GM19238 (cell line): Measurements from ENCODE around the gene YDJC.
"Not testable (repeated sequence)": the region's sequence is repeated elsewhere in the genome, so short reads cannot be mapped to it uniquely, and the experiment has no call there.

Experiments
- DNase-seq: peaks from one replicate; pipeline ENCODE4 v3.0.0; 2011; ENCODE audit warnings: low spot score; ENCODE audit not compliant: insufficient read length

YDJC gene

DNA sequence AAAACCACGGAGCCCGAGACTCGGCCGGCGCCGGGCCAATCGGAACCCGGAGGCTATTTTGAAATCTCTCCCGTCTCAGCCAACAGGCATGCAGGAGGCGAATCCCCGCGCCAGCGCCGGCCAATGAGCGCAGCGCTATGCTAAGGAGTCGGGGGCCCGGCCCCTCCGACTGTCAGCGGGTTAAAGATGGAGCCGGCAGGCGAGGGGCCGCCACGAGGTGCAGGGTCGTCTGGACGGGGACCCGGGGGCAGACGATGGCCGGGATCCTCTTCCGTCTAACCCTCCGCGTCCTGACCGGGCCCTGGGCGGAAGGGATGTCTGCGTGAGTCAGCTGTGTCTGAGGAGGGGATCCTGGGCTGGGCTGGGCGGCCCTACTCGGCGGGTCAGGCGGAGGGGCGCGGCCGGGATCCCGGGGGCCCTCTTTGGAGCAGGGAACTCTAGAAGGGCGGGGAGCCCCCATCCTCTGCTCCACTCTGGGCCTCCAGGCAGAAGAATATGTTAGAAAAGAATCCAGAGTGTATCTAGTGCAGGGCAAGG lies 22.3 kb upstream of the YDJC start:
- peak; percentile 92 for DNase-seq

DNA sequence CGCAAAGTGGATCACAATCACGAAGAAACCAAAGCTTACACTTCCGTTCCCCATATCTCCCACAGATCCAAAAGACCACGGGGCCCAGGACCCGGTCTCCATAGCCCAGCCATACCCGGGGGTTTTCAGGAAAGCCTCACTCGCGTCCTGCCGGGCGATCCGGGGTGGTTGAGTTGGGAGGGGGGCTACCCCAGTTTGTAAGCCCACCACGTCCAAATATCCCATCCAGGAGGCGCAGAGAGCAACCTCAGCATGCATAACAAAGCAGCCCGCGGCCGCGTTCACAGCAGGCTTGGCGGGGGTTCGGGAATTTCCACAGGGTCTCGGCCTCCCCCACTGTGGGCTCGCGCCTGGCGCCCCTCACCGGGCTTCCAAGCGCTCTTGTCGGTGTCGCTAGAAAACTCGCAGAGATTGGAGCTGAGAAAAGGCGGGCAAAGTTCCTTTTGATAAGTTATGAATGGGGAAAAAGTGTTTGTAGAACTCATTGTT lies 21.7 kb upstream of the YDJC start:
- no peak for DNase-seq

DNA sequence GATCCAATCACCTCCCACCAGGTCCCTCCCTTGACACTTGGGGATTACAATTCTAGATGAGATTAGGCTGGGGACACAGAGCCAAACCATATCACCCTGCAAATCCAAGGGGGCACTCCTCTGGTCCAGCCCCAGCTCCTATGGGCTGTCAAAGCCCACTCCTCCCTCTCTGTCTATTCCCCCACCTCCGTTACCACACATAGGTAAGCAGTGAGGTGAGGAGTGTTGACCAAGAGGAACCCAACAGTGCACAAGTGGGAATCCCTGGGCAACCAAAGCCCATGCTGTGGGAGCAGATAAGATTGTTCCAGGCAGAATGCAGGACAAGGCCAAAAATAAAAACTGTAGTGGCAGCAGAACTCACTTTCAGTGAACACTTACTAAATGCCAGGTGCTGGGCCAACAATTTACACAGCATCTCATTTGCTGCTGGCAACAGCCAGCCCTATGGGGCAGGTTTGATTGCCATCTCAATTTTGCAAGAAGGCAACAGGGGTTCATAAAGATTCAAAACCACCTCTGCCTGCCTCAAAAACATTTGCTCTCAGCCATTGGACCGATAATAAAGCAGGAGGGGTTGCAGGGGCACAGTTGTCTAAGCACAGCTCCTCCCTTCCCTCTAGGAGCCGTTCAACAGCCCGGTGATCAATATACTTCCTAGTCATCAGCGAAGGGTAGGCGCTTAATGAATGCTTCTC lies 21.1 kb upstream of the YDJC start:
- DNase-seq = no peak

DNA sequence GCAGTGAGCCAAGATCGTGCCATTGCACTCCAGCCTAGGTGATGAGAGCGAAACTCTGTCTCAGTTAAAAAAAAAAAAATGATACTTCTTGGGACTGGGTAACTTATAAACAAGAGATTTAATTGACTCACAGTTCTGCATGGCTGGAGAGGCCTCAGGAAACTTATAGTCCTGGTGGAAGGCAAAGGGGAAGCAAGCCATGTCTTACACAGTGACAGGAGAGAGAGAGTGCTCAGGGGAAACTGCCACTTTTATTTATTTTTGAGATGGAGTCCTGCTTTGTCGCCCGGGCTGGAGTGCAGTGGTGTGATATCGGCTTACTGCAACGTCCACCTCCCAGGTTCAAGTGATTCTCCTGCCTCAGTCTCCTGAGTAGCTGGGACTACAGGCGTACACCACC lies 20.5 kb upstream of the YDJC start:
- DNase-seq = no peak

DNA sequence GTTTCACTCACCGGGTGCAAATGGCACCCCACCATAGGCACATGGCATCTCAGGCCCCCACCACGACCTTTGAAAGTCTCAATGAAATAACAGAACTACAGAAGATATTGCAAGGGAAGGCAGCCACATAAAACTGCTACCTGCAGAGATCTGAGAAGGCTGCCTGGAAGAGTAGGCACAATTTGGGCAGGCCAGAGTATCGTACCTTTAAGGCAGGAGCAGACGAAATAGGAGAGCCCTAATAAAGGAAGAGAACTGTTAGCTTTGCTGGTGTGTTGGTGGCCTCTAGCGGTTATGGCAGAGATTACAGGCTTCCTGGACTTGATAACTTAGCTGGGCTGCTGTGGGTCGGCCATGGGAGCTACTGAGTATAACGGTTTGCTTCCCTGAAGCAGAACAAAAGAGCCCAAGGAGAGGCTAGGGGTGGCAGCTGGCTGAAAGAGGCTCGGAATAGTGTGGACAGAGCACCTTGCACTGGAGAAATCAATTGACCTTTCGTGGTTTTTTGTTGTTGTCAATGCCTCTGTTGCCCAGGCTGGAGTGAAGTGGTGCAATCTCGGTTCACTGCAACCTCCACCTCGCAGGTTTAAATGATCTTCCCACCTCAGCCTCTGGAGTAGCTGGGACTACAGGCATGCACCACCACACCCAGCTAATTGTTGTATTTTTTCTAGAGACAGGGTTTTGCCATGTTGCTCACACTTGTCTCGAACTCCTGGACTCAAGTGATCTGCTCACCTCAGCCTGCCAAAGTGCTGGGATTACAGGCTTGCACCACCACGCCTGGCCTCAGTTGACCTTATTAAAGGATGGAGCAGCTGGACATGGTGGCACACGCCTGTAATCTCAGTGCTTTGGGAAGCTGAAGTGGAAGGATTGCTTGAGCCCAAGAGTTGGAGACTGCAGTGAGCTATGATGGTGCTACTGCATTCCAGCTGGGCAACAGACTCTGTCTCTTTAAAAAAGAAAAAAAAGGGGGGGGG lies 17.1 kb upstream of the YDJC start:
- peak; percentile 52 for DNase-seq

DNA sequence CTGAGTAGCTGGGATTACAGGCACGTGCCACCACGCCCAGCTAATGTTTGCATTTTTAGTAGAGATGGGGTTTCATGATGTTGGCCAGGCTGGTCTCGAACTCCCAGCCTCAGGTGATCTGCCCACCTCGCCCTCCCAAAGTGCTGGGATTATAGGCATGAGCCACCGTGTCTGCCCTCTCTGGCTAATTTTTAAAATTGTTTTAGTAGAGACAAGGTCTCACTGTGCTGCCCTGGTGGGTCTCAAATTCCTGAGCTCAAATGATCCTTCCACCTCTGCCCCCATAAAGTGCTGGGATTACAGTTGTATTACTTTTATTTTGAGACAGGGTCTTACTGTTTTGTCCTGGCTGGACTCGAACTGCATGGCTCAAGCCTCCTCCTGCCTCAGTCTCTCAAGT lies 15.7 kb upstream of the YDJC start:
- not testable (repeated sequence) for DNase-seq

DNA sequence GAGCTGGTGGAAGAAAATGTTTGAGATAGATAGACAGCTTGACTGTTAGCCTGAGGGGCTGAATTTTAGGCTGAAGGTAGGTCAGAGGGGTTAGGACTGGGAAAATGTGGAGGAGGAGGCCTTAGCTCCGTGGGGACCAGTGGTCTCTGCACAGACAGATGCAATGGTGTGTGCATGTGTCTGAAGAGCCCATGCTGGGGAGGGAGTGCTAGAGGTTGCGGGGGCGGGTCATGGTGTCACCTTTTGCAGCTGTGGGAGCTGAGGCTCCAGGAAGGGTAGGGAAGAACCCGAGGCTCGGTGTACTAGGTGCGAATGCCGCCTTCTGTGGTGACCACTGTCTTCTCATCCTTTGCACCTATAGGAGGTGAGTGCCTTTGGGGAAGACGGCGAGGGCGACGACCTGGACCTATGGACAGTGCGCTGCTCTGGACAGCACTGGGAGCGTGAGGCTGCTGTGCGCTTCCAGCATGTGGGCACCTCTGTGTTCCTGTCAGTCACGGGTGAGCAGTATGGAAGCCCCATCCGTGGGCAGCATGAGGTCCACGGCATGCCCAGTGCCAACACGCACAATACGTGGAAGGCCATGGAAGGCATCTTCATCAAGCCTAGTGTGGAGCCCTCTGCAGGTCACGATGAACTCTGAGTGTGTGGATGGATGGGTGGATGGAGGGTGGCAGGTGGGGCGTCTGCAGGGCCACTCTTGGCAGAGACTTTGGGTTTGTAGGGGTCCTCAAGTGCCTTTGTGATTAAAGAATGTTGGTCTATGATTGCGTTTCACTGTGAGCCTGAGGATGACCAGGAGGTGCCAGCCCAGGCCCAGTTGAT lies 13.9 kb upstream of the YDJC start:
- no peak for DNase-seq

DNA sequence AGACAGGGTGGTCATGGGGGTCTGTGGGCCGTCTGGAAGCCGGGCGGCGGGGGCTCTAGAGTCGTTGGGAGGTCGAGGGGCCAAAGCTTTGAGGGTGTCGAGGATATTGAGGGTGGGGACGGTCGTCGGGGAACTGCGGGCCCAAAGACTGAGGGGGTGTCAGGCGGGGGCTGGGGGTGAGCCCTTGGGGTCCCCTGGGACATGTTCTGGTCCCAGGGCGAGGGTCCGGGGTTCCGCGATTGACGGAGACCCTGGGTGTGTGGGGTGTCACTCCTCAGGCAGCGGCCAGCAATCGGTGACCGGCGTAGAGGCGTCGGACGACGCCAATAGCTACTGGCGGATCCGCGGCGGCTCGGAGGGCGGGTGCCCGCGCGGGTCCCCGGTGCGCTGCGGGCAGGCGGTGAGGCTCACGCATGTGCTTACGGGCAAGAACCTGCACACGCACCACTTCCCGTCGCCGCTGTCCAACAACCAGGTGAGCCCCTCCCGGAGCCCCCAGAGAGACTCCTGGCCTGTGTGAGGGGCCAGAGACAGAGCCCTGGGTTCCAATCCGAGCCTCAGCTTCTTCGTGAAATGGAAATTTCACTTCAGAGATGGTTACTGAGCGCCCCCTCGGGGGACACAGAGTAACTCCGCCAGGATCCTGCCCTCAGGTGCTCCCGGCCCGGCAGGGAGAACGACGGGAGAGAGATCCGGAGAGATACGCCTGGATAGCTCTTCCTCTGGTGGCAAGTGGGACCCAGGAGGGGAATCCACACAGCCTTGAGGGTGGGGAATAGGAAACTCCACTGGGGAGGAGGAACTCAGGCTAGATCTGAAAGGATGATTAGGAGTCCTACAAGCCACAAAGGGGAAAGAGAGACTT lies 13.0 kb upstream of the YDJC start:
- peak; percentile 53 for DNase-seq

DNA sequence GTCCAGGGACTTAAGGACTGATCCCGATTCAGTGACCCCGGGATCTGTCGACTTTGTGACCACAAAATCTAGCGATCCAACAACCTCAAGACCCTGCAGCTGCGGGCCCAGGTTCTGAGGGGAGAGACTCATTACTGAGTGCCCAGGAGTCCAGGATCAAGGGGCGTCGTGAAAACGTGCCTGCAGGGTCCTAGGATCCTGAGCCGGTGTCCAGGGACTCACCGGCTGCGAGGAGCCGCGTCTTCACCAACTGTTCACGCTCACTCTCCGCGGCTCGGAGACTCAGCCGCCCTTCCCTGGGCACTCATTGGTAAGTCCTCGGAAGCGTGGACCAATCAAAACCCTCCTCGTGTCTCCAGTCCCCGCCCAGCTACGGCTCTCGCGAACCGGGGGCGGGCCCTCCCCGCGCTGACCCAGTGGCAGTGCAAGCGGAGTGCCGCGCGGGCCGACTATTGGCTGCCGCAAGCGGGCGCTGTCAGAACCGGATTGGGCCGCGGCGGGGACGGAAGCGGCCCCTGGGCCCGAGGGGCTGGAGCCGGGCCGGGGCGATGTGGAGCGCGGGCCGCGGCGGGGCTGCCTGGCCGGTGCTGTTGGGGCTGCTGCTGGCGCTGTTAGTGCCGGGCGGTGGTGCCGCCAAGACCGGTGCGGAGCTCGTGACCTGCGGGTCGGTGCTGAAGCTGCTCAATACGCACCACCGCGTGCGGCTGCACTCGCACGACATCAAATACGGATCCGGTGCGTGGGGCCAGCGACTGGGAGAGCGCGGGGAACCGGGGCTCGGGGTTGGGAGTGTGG lies 12.2 kb upstream of the YDJC start, which contains the start of gene SDF2L1:
SDF2L1 (plus strand) TSS at position 514 of the 795 bp plus-strand sequence; CDS start at position 549, 35 bp downstream.
- DNase-seq = peak; percentile 99

DNA sequence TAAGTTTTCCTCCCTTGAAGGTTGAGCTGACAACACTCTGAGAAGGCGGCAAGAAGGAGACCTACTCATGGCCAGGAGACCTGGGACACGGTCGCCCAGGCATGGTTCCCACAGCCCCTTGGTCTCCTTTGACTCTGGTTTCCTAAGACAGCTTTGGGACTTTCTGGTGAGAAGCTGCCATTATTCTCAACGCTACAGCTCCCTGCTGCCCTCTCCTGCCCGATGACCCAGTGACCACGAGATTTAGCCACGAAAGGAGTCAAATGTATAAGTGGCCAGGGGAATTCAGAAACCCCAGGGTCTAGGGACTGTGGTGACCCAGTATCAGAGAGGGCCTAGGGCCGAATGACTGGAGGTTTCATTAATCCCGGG lies 11.6 kb upstream of the YDJC start:
- no peak for DNase-seq

DNA sequence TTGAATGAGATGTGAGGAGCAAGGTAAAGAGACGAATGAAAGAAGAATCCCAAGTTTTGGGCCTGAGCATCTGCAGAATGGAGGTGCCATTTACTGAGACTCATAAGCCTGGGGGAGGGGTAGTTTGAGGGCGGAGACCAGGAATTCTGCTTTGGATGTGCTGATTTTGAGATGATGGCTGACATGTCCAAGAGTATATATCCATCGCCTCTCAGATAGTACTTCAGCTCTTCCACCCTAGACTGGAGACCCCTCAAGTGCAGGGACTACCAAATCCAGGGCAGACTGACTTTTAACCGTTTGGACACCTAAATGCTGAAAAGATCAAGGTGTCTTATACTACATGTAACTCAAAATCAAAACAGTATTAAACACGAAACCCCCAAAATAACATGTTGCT lies 11.0 kb upstream of the YDJC start:
- DNase-seq = no peak

DNA sequence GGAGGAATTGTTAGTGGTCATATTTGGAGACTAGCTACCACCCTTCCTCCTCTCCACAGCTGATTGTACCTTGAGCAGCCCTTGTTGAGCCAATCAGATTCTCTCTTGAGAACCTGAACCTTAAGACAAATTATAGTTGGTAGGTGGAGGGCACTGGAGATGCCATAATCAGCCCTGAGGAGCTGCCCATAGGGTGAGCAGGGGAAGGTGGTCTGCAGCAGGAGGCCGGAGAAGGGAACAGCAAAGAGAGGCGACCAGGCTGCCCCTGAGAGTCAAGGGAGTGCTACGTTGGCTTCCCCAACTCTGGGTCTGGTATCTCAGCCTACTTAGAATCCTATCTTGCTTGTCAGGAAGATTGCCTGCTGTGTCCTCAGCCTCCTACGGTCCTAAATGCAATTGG lies 9.5 kb upstream of the YDJC start:
- DNase-seq = no peak

DNA sequence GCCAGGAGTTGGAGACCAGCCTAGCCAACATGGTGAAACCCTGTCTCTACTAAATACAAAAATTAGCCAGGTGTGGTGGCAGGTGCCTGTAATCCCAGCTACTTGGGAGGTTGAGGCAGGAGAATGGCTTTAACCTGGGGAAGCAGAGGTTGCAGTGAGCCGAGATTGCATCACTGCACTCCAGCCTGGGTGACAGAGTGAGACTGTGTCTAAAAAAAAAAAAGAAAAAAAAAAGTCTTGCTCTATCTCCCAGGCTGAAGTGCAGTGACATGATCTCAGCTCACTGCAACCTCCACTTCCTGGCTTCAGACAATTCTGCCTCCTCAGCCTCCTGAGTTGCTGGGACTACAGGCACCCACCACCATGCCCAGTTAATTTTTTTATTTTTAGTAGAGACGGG lies 7.6 kb upstream of the YDJC start:
- DNase-seq = not testable (repeated sequence)

DNA sequence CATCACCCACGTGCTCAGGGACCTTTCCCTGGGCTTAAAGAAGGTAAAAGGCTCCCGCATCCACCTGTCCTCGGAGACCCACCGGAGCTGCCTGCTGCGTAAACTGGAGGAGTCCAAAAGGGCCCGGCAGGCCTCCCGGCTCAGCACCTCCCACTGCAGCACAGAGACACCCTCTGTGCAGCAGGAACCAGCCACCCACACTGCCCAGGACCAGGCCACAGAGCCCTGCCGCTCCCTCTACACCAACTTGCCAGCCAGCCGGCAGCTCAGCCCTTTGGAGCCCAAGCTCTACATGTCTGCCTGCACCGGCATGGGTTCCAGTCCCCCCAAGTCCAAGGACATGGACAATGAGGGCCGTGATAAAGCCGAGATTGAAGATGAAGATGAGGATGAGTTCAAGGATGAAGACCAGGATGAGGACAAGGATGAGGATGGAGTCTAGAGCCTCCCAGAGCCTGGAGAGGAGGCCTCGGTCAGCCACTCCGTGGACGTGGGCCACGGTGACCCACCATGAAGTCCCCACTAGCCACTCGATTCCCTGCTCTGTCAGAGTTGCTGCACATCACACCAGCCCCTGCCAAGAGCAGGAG lies 6.9 kb upstream of the YDJC start:
- no peak for DNase-seq

DNA sequence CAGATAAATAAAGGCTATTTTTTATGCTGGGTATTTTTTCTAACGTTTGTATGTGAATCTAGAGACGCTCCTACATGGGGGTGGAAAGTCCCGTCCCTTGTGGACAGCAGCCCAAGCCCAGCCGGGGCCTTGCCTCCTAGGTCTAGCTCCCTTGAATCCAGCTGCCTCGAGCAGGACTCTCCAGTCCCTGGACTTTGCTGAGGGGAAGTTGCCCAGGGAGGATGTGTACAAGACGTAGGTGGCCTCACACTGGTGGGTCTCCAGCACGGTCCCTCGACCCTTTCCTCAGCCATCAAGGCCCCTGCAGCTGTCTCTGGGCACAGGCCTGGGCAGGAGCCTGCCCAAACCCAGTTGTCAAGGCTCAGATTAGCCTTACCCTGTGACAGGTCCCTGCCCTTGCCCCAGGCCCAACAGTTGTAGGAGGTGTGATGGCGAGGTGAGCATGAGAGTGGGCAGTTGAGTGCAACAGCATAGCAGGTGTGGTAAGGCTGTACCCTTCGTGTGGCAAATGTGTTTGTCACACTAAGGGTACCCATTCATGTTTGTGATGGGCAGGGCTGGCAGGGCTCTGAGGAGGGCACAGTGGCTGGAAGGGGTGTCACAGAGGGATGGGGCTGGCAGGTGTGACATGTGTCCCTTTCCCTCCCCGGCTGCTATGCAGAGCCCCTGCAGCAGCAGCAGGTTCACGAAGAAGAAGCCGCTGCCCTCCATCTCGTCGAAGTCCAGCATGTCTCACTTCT lies 6.1 kb upstream of the YDJC start:
- no peak for DNase-seq

DNA sequence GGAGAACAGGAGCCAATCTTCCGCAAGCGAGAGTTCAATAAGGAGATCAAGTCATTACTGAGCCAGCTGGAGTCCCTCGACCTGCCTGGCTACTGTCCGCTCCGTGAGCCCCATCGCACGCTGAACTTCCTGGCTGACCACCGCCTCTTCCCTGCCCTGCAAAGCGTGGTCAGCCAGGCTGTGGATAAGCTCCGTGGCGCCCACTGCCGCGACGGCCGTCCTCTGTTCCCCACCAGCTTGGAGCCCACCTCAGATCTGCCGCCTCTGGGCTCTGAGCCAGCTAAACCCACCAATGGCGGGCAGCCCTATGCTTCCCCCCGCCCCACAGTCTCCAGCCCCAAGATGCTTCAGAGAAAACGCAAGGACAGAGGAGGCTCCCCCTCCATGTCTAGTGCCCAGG lies 5.0 kb upstream of the YDJC start:
- no peak for DNase-seq

DNA sequence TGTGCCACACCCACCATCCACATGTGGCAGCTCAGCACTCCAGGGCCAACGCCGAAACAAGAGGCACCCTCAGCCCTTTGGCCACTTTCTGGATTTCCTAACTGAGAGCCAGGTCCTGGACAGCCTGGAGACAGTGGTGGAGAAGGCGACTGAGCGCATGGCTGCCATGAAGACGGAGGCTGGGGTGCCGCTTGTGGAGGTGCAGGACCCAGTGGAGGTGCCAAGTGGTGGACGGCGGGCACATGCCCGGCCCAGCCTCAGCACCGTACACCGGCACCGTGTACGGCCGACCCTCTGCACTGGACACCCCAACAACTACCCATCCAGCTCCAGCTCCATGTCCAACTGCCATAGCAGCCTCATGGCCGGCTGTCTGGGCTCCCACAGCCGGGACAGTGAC lies 4.3 kb upstream of the YDJC start:
- no peak for DNase-seq

DNA sequence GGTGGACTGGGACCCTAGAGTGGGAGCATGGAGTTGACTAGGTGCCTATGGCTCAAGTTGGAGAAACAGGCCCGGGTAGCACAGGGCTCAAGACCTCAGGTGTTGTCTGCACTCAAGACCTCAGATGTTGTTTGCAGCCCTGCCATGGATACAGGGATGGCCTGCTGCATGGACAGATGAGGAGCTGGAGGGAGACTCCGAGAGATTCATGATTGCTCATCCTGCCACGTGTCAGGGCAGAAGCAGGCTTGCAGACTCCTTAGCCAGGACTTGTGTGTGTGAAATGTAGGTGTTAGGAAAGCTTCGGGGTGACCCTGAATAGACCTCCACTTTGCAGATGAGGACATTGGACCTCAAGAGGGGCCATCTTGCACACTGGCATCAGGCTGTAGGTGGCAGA lies 3.7 kb upstream of the YDJC start:
- no peak for DNase-seq
